MCF 10A (cell line): ENCODE data around the gene TP53BP1. TPM values are rescaled to one million over a fixed set of nuclear protein-coding genes. Genes with fewer than 3 reads are reported as not detected.

ENCODE experiments used
- BruUV-seq: library from RNA; stranded (reverse); fragments of 400-500 nt; replicated peaks from 2 replicates; lab custom pipeline; 2021; lab: Mats Ljungman, UMichigan
- CTCF ChIA-PET: fragments of 300-600 bp; sonication (Branson Sonifier 250); formaldehyde crosslinking; extraction: SDS; loops from one replicate; lab custom pipeline; 2021; ENCODE audit warnings: antibody characterized with exemption, inconsistent platforms; lab: Yijun Ruan, JAX
- POLR2A ChIA-PET: fragments of 300-600, 350-650 bp; sonication (Branson Sonifier 250); formaldehyde crosslinking; extraction: SDS; loops from one replicate; lab custom pipeline; 2020; ENCODE audit warnings: antibody characterized with exemption, inconsistent platforms; lab: Yijun Ruan, JAX
- DNase-seq: peaks from one replicate; pipeline ENCODE4 v3.0.0-alpha.2; 2018; ENCODE audit not compliant: unreplicated experiment
- H3K27ac Mint-ChIP-seq: one replicate; pipeline ENCODE4 v1.8.0; 2022; ENCODE audit warnings: mild to moderate bottlenecking, low read depth, mixed read lengths; ENCODE audit not compliant: unreplicated experiment
- H3K27me3 Mint-ChIP-seq: one replicate; pipeline ENCODE4 v1.8.0; 2022; ENCODE audit warnings: mixed read lengths; ENCODE audit not compliant: insufficient read depth, unreplicated experiment
- H3K36me3 Mint-ChIP-seq: one replicate; pipeline ENCODE4 v1.8.0; 2022; ENCODE audit warnings: mild to moderate bottlenecking, moderate library complexity, mixed read lengths; ENCODE audit not compliant: insufficient read depth, unreplicated experiment
- H3K4me1 Mint-ChIP-seq: one replicate; pipeline ENCODE4 v1.8.0; 2022; ENCODE audit warnings: mixed read lengths; ENCODE audit not compliant: insufficient read depth, unreplicated experiment
- H3K4me3 Mint-ChIP-seq: one replicate; pipeline ENCODE4 v1.8.0; 2022; ENCODE audit warnings: mild to moderate bottlenecking, moderate library complexity, mixed read lengths; ENCODE audit not compliant: unreplicated experiment
- H3K9me3 Mint-ChIP-seq: one replicate; pipeline ENCODE4 v1.8.0; 2022; ENCODE audit warnings: mixed read lengths; ENCODE audit not compliant: unreplicated experiment
- CTCF ChIP-seq: fragments of 200-600 bp; IDR thresholded peaks from one replicate; pipeline ENCODE4 v1.8.0; 2022; ENCODE audit warnings: antibody characterized with exemption, mild to moderate bottlenecking; ENCODE audit not compliant: unreplicated experiment
- intact Hi-C: fragments of 100-400 bp; cut with micrococcal nuclease; formaldehyde crosslinking; loops from 2 replicates; pipeline ENCODE4 v1.14.1; 2022
- total RNA-seq: library from RNA; stranded (reverse); gene quantifications from 2 replicates; pipeline ENCODE4 v1.2.3, GENCODE V29; 2022

Gene TP53BP1
- total RNA-seq, 1 experiment from 2014 or later: 38.8 TPM

GRCh38 chr15:43488790-43489189 is 4.2 kb downstream of the TP53BP1 start:
- intact Hi-C loops: no loop called here
- peaks cover 76% of the 10 kb centered on the region for H3K36me3 Mint-ChIP-seq
- ChIA-PET CTCF (interaction anchor here (0.6 kb wide), 2 partner anchors 18 to 53 kb away, joined by 3 read pairs; no protein-coding TSS in a partner anchor), POLR2A (interaction anchor here (0.8 kb wide), 1 partner anchor 13 kb away, joined by 3 read pairs; no protein-coding TSS in a partner anchor)
- no TSS peak for BruUV-seq
- no peaks in the 10 kb centered on the region for H3K27me3 Mint-ChIP-seq
- H3K4me1 Mint-ChIP-seq: peaks cover 18% of the 10 kb centered on the region
- no peak for TF ChIP-seq CTCF
- H3K4me3 Mint-ChIP-seq: no peak overlapping the region
- H3K27ac Mint-ChIP-seq: no peak overlapping the region
- DNase-seq: no peak
- no peaks in the 10 kb centered on the region for H3K9me3 Mint-ChIP-seq

- Mint-ChIP-seq H3K36me3 (peaks cover 82% of the 10 kb centered on the region), H3K4me1 (peaks cover 23% of the 10 kb centered on the region), H3K9me3 (no peaks in the 10 kb centered on the region), H3K27me3 (no peaks in the 10 kb centered on the region), H3K27ac (no peak overlapping the region), H3K4me3 (no peak overlapping the region)
- no peak for DNase-seq
- no peak for TF ChIP-seq CTCF
- BruUV-seq: no TSS peak
- intact Hi-C loops: no loop called here
- ChIA-PET POLR2A (no interaction called here), CTCF (interaction anchor here (0.7 kb wide), 2 partner anchors 27 to 1065 kb away, joined by 4 to 5 read pairs; no protein-coding TSS in a partner anchor)
Observed at GRCh38 chr15:43487271-43487895, 5.6 kb downstream of the TP53BP1 start.

- Mint-ChIP-seq H3K9me3 (no peaks in the 10 kb centered on the region), H3K27ac (no peak overlapping the region), H3K4me1 (peaks cover 14% of the 10 kb centered on the region), H3K4me3 (no peak overlapping the region), H3K27me3 (no peaks in the 10 kb centered on the region), H3K36me3 (peaks cover 79% of the 10 kb centered on the region)
- POLR2A ChIA-PET: interaction anchor here (1.4 kb wide), 1 partner anchor 11 kb away, joined by 6 read pairs; no protein-coding TSS in a partner anchor
- CTCF ChIA-PET: no interaction called here
- TF ChIP-seq CTCF: no peak
- intact Hi-C loops: no loop called here
- DNase-seq: no peak
- no TSS peak for BruUV-seq
Observed at GRCh38 chr15:43484455-43484854, 8.5 kb downstream of the TP53BP1 start.

DNA sequence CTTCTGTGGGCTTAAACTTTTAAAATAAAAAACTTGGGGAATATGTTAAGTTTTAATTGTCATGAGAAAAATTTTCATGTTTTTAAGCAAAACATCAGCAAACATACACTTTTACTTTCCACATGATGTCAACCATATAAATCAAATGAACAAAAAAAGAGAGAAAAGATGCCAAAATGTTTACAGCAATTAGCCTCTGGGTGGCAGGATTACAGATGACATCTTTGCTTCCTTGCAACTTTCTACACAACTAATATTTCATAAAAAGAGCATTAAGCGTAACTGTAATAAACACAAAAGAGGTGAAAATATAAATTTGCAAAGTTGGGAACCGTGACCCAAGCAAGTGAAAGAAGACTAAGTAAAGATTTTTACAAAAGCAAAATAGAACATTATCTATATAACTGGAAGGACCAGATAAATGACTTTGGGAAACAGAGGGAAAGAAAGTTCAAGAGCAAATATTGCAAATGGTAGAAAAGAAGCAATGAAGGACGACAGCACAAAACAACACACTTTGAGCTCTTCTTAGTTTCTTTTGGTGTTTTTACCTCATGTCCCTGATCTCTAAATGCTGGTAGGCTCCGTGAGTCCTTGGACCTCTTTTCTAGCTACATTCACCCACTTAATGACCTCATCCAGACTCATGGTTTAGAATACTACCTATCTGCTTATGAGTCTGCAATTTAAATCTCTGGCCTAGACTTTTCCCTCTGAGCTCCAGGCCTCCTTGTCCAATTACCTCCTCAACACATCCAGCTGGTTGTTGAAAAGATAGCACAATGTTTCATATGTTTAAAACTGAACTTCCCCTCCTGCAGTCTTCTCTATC is 9.4 kb downstream of the TP53BP1 start:
- peak; percentile 36 for TF ChIP-seq CTCF
- Mint-ChIP-seq H3K4me1 (peaks cover 14% of the 10 kb centered on the region), H3K9me3 (no peaks in the 10 kb centered on the region), H3K36me3 (peaks cover 80% of the 10 kb centered on the region), H3K27me3 (no peaks in the 10 kb centered on the region), H3K4me3 (no peak overlapping the region), H3K27ac (no peak overlapping the region)
- POLR2A ChIA-PET: interaction anchor here (0.6 to 1.4 kb wide), 3 partner anchors 10 to 31 kb away, joined by 3 to 6 read pairs (median 3); no protein-coding TSS in a partner anchor
- DNase-seq: peak; percentile 8
- intact Hi-C loops: loop anchor here (1.0 kb wide), 1 partner anchor 27 kb away; no protein-coding TSS in a partner anchor
- BruUV-seq: no TSS peak
- CTCF ChIA-PET: interaction anchor here (0.6 to 0.8 kb wide), 3 partner anchors 31 to 394 kb away, joined by 3 read pairs; no protein-coding TSS in a partner anchor
